Neural progenitor cell (in vitro differentiated cells): ENCODE measurements around the gene ELMO1. TPM values are rescaled to one million over a fixed set of nuclear protein-coding genes. Genes with fewer than 3 reads are reported as not detected.

Source experiments
- DNase-seq: peaks from one replicate; pipeline ENCODE4 v3.0.0-alpha.2; 2016; ENCODE audit warnings: low spot score
- H2AFZ ChIP-seq: fragments of 200-600 bp; sonication (generic); replicated peaks from 2 replicates; pipeline ENCODE4 v1.6.1; 2016; ENCODE audit warnings: antibody characterized with exemption
- H3F3A ChIP-seq: fragments of 200-600 bp; sonication (generic); 2 replicates; pipeline ENCODE4 v1.6.1; 2016; ENCODE audit warnings: antibody characterized with exemption, low read depth
- H3K27ac ChIP-seq: fragments of 200-600 bp; sonication (generic); 2 replicates; pipeline ENCODE4 v1.5.1; 2016; ENCODE audit warnings: mild to moderate bottlenecking
- H3K27me3 ChIP-seq: fragments of 200-600 bp; sonication (generic); 2 replicates; pipeline ENCODE4 v1.6.1; 2016; ENCODE audit warnings: mild to moderate bottlenecking, moderate library complexity
- H3K36me3 ChIP-seq: fragments of 200-600 bp; sonication (generic); 2 replicates; pipeline ENCODE4 v1.5.1; 2016
- H3K4me1 ChIP-seq: fragments of 200-600 bp; sonication (generic); 2 replicates; pipeline ENCODE4 v1.6.1; 2016; ENCODE audit warnings: mixed run types
- H3K4me2 ChIP-seq: fragments of 200-600 bp; sonication (generic); 2 replicates; pipeline ENCODE4 v1.6.1; 2016
- H3K4me3 ChIP-seq: fragments of 200-600 bp; sonication (generic); 2 replicates; pipeline ENCODE4 v1.5.1; 2016
- H3K79me2 ChIP-seq: fragments of 200-600 bp; sonication (generic); 2 replicates; pipeline ENCODE4 v1.6.1; 2016; ENCODE audit warnings: low read depth
- H3K9ac ChIP-seq: fragments of 200-600 bp; sonication (generic); 2 replicates; pipeline ENCODE4 v1.6.1; 2016
- H3K9me3 ChIP-seq: fragments of 200-600 bp; sonication (generic); 2 replicates; pipeline ENCODE4 v1.5.1; 2016; ENCODE audit warnings: low read depth
- H4K20me1 ChIP-seq: fragments of 200-600 bp; sonication (generic); 2 replicates; pipeline ENCODE4 v1.6.1; 2016; ENCODE audit warnings: low read depth
- H3K27ac Mint-ChIP-seq: 3 replicates; pipeline ENCODE4 v1.8.0; 2021; ENCODE audit warnings: mixed read lengths
- H3K27me3 Mint-ChIP-seq: 2 replicates; pipeline ENCODE4 v1.8.0; 2022; ENCODE audit warnings: low read depth, mild to moderate bottlenecking, inconsistent platforms, moderate library complexity, mixed read lengths; ENCODE audit not compliant: insufficient read depth
- H3K36me3 Mint-ChIP-seq: 3 replicates; pipeline ENCODE4 v1.8.0; 2021; ENCODE audit warnings: mixed read lengths
- H3K4me1 Mint-ChIP-seq: 3 replicates; pipeline ENCODE4 v1.8.0; 2021; ENCODE audit warnings: mixed read lengths
- H3K4me3 Mint-ChIP-seq: 3 replicates; pipeline ENCODE4 v1.8.0; 2021; ENCODE audit warnings: mild to moderate bottlenecking, moderate library complexity, mixed read lengths
- H3K9me3 Mint-ChIP-seq: 3 replicates; pipeline ENCODE4 v1.8.0; 2020; ENCODE audit warnings: mixed read lengths
- EZH2 ChIP-seq: fragments of 200-600 bp; sonication (generic); IDR thresholded peaks from 2 replicates; pipeline ENCODE4 v1.6.1; 2017; ENCODE audit warnings: antibody characterized with exemption, mild to moderate bottlenecking, moderate library complexity
- EZH2phosphoT487 ChIP-seq: fragments of 200-600 bp; sonication (generic); IDR thresholded peaks from 2 replicates; pipeline ENCODE4 v1.6.1; 2017; ENCODE audit warnings: antibody characterized with exemption
- total RNA-seq: library from RNA; depleted of rRNA; stranded (reverse); fragments of >200 nt; gene quantifications from 2 replicates; pipeline ENCODE4 v1.2.3, GENCODE V29; 2015; ENCODE audit warnings: low replicate concordance
- TF ChIP-seq, protein P1 (sequence below): fragments of 200-600 bp; sonication (generic); IDR thresholded peaks from 2 replicates; pipeline ENCODE4 v1.5.1; 2017; ENCODE audit warnings: antibody characterized with exemption, mild to moderate bottlenecking

Gene ELMO1
- total RNA-seq, 1 donor from 2014 or later: 22.0 TPM

GRCh38 chr7:37284285-37284684 lies 164.4 kb downstream of the ELMO1 start:
- H3K4me1 ChIP-seq: peaks cover 7% of the 10 kb centered on the region
- no peak overlapping the region for H3K4me2 ChIP-seq
- H3K27me3 ChIP-seq: no peaks in the 10 kb centered on the region
- no peak for DNase-seq
- Mint-ChIP-seq H3K27me3 (peaks cover 7% of the 10 kb centered on the region), H3K4me3 (no peak overlapping the region), H3K9me3 (peaks cover 5% of the 10 kb centered on the region), H3K36me3 (peaks cover 5% of the 10 kb centered on the region), H3K4me1 (peaks cover 18% of the 10 kb centered on the region), H3K27ac (no peak overlapping the region)
- no peaks in the 10 kb centered on the region for H3K79me2 ChIP-seq
- no peak for TF ChIP-seq EZH2phosphoT487
- TF ChIP-seq, protein P1, sequence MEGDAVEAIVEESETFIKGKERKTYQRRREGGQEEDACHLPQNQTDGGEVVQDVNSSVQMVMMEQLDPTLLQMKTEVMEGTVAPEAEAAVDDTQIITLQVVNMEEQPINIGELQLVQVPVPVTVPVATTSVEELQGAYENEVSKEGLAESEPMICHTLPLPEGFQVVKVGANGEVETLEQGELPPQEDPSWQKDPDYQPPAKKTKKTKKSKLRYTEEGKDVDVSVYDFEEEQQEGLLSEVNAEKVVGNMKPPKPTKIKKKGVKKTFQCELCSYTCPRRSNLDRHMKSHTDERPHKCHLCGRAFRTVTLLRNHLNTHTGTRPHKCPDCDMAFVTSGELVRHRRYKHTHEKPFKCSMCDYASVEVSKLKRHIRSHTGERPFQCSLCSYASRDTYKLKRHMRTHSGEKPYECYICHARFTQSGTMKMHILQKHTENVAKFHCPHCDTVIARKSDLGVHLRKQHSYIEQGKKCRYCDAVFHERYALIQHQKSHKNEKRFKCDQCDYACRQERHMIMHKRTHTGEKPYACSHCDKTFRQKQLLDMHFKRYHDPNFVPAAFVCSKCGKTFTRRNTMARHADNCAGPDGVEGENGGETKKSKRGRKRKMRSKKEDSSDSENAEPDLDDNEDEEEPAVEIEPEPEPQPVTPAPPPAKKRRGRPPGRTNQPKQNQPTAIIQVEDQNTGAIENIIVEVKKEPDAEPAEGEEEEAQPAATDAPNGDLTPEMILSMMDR: no peak
- no peak for TF ChIP-seq EZH2
- no peak overlapping the region for H3K27ac ChIP-seq
- H3K9me3 ChIP-seq: no peaks in the 10 kb centered on the region
- no peak overlapping the region for H2AFZ ChIP-seq
- H3K9ac ChIP-seq: no peak overlapping the region
- H3K36me3 ChIP-seq: no peaks in the 10 kb centered on the region
- no peaks in the 10 kb centered on the region for H3F3A ChIP-seq
- H3K4me3 ChIP-seq: no peak overlapping the region
- no peaks in the 10 kb centered on the region for H4K20me1 ChIP-seq

GRCh38 chr7:37283716-37284115 lies 164.9 kb downstream of the ELMO1 start:
- Mint-ChIP-seq H3K4me1 (peaks cover 18% of the 10 kb centered on the region), H3K4me3 (no peak overlapping the region), H3K27me3 (peaks cover 7% of the 10 kb centered on the region), H3K36me3 (peaks cover 5% of the 10 kb centered on the region), H3K9me3 (peaks cover 6% of the 10 kb centered on the region), H3K27ac (no peak overlapping the region)
- no peak overlapping the region for H3K4me2 ChIP-seq
- H3K4me3 ChIP-seq: no peak overlapping the region
- no peak overlapping the region for H3K27ac ChIP-seq
- peaks cover 7% of the 10 kb centered on the region for H3K4me1 ChIP-seq
- H3K27me3 ChIP-seq: no peaks in the 10 kb centered on the region
- H3K36me3 ChIP-seq: no peaks in the 10 kb centered on the region
- no peak for DNase-seq
- H3K79me2 ChIP-seq: no peaks in the 10 kb centered on the region
- H4K20me1 ChIP-seq: no peaks in the 10 kb centered on the region
- no peak overlapping the region for H2AFZ ChIP-seq
- no peaks in the 10 kb centered on the region for H3K9me3 ChIP-seq
- H3F3A ChIP-seq: no peaks in the 10 kb centered on the region
- no peak overlapping the region for H3K9ac ChIP-seq
- no peak for TF ChIP-seq EZH2

DNA sequence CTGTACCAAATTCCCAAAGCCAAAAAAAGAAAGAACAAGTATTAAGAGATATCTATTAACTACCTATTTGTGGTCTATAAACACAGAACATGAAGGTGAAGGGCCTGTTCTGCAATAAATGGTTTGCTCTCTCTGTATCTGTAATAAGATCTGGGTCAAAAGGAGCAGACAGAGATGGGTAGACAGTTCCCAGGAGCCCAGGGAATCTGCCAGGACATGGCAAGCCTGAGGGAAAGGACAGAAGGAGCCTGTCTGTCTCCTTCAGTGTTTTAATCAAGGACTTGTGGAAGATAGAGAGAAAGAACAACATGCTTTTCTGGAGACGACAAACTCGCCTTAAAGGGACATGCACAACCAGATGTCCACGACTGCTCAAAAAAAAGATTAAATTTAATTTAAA lies 165.7 kb downstream of the ELMO1 start:
- Histone ChIP-seq H3K4me3 (no peak overlapping the region), H3K9me3 (no peaks in the 10 kb centered on the region), H3K27ac (no peak overlapping the region), H3K27me3 (no peaks in the 10 kb centered on the region), H4K20me1 (no peaks in the 10 kb centered on the region), H3K4me1 (peaks cover 7% of the 10 kb centered on the region), H3K36me3 (no peaks in the 10 kb centered on the region), H3K79me2 (no peaks in the 10 kb centered on the region), H2AFZ (no peak overlapping the region), H3F3A (no peaks in the 10 kb centered on the region), H3K4me2 (no peak overlapping the region), H3K9ac (no peak overlapping the region)
- Mint-ChIP-seq H3K9me3 (peaks cover 8% of the 10 kb centered on the region), H3K4me3 (no peak overlapping the region), H3K27me3 (peaks cover 8% of the 10 kb centered on the region), H3K4me1 (peaks cover 18% of the 10 kb centered on the region), H3K27ac (no peak overlapping the region), H3K36me3 (peaks cover 5% of the 10 kb centered on the region)
- no peak for DNase-seq
- TF ChIP-seq EZH2 (no peak), EZH2phosphoT487 (no peak)
- TF ChIP-seq, protein P1: no peak

- TF ChIP-seq, protein P1: no peak
- no peak for TF ChIP-seq EZH2
- no peak for TF ChIP-seq EZH2phosphoT487
- no peaks in the 10 kb centered on the region for H4K20me1 ChIP-seq
- DNase-seq: no peak
- Mint-ChIP-seq H3K36me3 (peaks cover 5% of the 10 kb centered on the region), H3K9me3 (peaks cover 8% of the 10 kb centered on the region), H3K27ac (peak overlapping the region; percentile 17), H3K27me3 (peaks cover 8% of the 10 kb centered on the region), H3K4me1 (peaks cover 18% of the 10 kb centered on the region), H3K4me3 (no peak overlapping the region)
- no peaks in the 10 kb centered on the region for H3F3A ChIP-seq
- no peaks in the 10 kb centered on the region for H3K9me3 ChIP-seq
- H3K27me3 ChIP-seq: no peaks in the 10 kb centered on the region
- peaks cover 7% of the 10 kb centered on the region for H3K4me1 ChIP-seq
- H3K4me2 ChIP-seq: no peak overlapping the region
- no peaks in the 10 kb centered on the region for H3K79me2 ChIP-seq
- H3K9ac ChIP-seq: no peak overlapping the region
- no peaks in the 10 kb centered on the region for H3K36me3 ChIP-seq
- H2AFZ ChIP-seq: no peak overlapping the region
- no peak overlapping the region for H3K27ac ChIP-seq
- H3K4me3 ChIP-seq: no peak overlapping the region
These were observed 166.6 kb downstream of the ELMO1 start for GRCh38 chr7:37282093-37282444.
